HEK293T (cell line): ENCODE measurements around the gene NOL9.

Experiments
- CTCF ChIA-PET: fragments of 350-600 bp; formaldehyde crosslinking; extraction: SDS; loops from one replicate; lab custom pipeline; 2021; ENCODE audit warnings: antibody characterized with exemption, inconsistent platforms; lab: Yijun Ruan, JAX
- POLR2A ChIA-PET: fragments of 350-600 bp; formaldehyde crosslinking; extraction: SDS; loops from one replicate; lab custom pipeline; 2020; ENCODE audit warnings: antibody characterized with exemption, inconsistent platforms; lab: Yijun Ruan, JAX
- DNase-seq: peaks from one replicate; pipeline ENCODE4 v3.0.0; 2012; ENCODE audit warnings: mixed read lengths; ENCODE audit errors: extremely low spot score
- ARNT ChIP-seq: fragments of 450-650 bp; IDR thresholded peaks from 2 replicates; pipeline ENCODE4 v1.6.1; 2017; ENCODE audit warnings: mild to moderate bottlenecking
- BHLHE40 ChIP-seq: fragments of 450-650 bp; IDR thresholded peaks from 2 replicates; pipeline ENCODE4 v1.6.1; 2016; ENCODE audit warnings: mild to moderate bottlenecking, moderate library complexity, borderline replicate concordance
- CTBP1 ChIP-seq: fragments of 450-650 bp; IDR thresholded peaks from 2 replicates; pipeline ENCODE4 v1.6.1; 2016; ENCODE audit warnings: borderline replicate concordance
- ELF4 ChIP-seq: fragments of 450-650 bp; IDR thresholded peaks from 2 replicates; pipeline ENCODE4 v1.6.1; 2017; ENCODE audit warnings: antibody characterized with exemption
- FOXA1 ChIP-seq: fragments of 450-650 bp; IDR thresholded peaks from 2 replicates; pipeline ENCODE4 v1.6.1; 2016; ENCODE audit warnings: mild to moderate bottlenecking
- FOXK2 ChIP-seq: fragments of 450-650 bp; IDR thresholded peaks from 2 replicates; pipeline ENCODE4 v1.6.1; 2016; ENCODE audit warnings: mild to moderate bottlenecking
- FOXM1 ChIP-seq: fragments of 450-650 bp; IDR thresholded peaks from 2 replicates; pipeline ENCODE4 v1.6.1; 2017; ENCODE audit warnings: mild to moderate bottlenecking, borderline replicate concordance
- HDGF ChIP-seq: fragments of 450-650 bp; IDR thresholded peaks from 2 replicates; pipeline ENCODE4 v1.6.1; 2017; ENCODE audit warnings: antibody characterized with exemption, borderline replicate concordance
- L3MBTL2 ChIP-seq: fragments of 450-650 bp; conservative IDR thresholded peaks from 2 replicates; pipeline ENCODE4 v1.6.1; 2016; ENCODE audit warnings: mild to moderate bottlenecking
- LEF1 ChIP-seq: fragments of 450-650 bp; IDR thresholded peaks from 2 replicates; pipeline ENCODE4 v1.6.1; 2017; ENCODE audit warnings: mild to moderate bottlenecking, borderline replicate concordance
- NFRKB ChIP-seq: fragments of 450-650 bp; IDR thresholded peaks from 2 replicates; pipeline ENCODE4 v1.6.1; 2016; ENCODE audit warnings: mild to moderate bottlenecking, moderate library complexity
- SP1 ChIP-seq: fragments of 450-650 bp; IDR thresholded peaks from 2 replicates; pipeline ENCODE4 v1.6.1; 2017
- SUZ12 ChIP-seq: fragments of 450-650 bp; IDR thresholded peaks from 2 replicates; pipeline ENCODE4 v1.6.1; 2016; ENCODE audit warnings: mild to moderate bottlenecking
- TARDBP ChIP-seq: fragments of 450-650 bp; IDR thresholded peaks from 2 replicates; pipeline ENCODE4 v1.6.1; 2016
- ZNF384 ChIP-seq: fragments of 450-650 bp; IDR thresholded peaks from 2 replicates; pipeline ENCODE4 v1.6.1; 2016
- TF ChIP-seq, protein P1 (sequence below): fragments of 450-650 bp; IDR thresholded peaks from 2 replicates; pipeline ENCODE4 v1.6.1; 2016

The NOL9 gene

DNA sequence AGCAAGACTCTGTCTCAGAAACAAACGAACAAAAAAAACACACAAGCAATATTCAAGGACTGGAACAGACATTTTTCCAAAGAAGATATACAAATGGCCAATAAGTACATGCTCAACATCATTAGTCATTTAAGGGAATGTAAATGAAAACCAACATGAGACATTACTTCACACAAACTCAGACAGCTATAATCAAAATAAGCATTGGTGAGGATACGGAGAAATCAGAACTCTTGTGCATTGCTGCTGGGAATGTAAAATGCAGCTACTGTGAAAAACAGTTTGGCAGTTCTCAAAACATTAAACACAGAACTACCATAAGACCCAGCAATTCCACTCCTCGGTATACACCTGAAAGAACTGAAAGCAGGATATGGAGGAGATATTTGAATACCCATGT, 15.4 kb downstream of the NOL9 start:
- POLR2A ChIA-PET, result no interaction called here
- no peak for TF ChIP-seq ELF4
- TF ChIP-seq LEF1, result no peak
- no peak for TF ChIP-seq BHLHE40
- TF ChIP-seq TARDBP, result no peak
- TF ChIP-seq FOXK2, result no peak
- no peak for TF ChIP-seq FOXA1
- no peak for TF ChIP-seq FOXM1
- no peak for TF ChIP-seq SP1
- TF ChIP-seq ARNT, result no peak
- no peak for TF ChIP-seq L3MBTL2
- no peak for TF ChIP-seq NFRKB
- TF ChIP-seq, protein P1, sequence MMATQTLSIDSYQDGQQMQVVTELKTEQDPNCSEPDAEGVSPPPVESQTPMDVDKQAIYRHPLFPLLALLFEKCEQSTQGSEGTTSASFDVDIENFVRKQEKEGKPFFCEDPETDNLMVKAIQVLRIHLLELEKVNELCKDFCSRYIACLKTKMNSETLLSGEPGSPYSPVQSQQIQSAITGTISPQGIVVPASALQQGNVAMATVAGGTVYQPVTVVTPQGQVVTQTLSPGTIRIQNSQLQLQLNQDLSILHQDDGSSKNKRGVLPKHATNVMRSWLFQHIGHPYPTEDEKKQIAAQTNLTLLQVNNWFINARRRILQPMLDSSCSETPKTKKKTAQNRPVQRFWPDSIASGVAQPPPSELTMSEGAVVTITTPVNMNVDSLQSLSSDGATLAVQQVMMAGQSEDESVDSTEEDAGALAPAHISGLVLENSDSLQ, result no peak
- no peak for TF ChIP-seq SUZ12
- TF ChIP-seq ZNF384, result no peak
- no peak for TF ChIP-seq CTBP1
- no peak for TF ChIP-seq HDGF
- CTCF ChIA-PET, result no interaction called here
- DNase-seq, result no peak

DNA sequence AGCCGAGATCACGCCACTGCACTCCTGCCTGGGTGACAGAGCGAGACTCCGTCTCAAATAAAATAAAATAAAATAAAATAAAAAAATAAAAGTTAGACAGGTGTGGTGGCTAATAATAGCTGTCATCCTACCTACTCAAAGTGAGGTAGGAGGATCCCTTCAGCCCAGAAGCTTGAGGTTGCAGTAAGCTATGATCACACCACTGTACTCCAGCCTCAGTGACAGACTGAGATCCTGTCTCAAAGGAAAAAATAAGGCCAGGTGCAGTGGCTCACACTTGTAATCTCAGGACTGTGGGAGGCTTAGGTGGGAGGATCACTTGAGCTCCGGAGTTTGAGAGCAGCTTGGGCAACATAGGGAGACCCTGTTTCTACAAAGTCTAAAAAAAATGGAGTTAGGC, 18.0 kb downstream of the NOL9 start:
- CTCF ChIA-PET, result interaction anchor here (1.4 kb wide), 1 partner anchor 12 kb away, joined by 3 read pairs; no protein-coding TSS in a partner anchor

DNA sequence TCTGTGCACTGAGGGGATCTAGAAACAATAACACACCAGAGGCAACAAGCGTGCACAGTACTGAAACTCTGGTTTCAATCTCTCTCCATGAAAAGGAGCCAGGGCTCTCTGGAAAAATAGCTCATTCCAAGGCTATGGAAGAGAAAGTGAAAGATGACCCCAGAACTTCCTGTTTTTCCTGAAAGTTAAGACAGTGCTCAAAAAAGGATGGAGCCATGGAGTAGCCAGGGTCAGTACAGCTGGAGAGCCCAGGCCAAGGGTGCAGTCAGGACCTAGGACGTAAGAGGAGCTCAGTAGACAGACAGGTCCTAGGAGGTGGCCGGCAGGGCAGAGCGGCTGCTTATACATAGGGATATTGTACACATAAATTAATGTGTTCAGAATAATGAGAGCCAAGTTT, 19.1 kb downstream of the NOL9 start:
- DNase-seq, result no peak
- ChIA-PET POLR2A (no interaction called here), CTCF (no interaction called here)
- TF ChIP-seq HDGF, result no peak
- TF ChIP-seq FOXK2, result no peak
- no peak for TF ChIP-seq SP1
- no peak for TF ChIP-seq ZNF384
- TF ChIP-seq SUZ12, result no peak
- no peak for TF ChIP-seq ARNT
- TF ChIP-seq ELF4, result no peak
- TF ChIP-seq, protein P1, result no peak
- no peak for TF ChIP-seq FOXM1
- no peak for TF ChIP-seq NFRKB
- no peak for TF ChIP-seq BHLHE40
- TF ChIP-seq CTBP1, result no peak
- TF ChIP-seq TARDBP, result no peak
- no peak for TF ChIP-seq L3MBTL2
- TF ChIP-seq LEF1, result no peak
- no peak for TF ChIP-seq FOXA1

More for the DNA sequence above, 18.0 kb downstream of the NOL9 start:
- no peak for DNase-seq
- TF ChIP-seq HDGF (no peak), CTBP1 (no peak), L3MBTL2 (no peak), TARDBP (no peak), ELF4 (no peak), SP1 (no peak)
- TF ChIP-seq, protein P1, result no peak
- POLR2A ChIA-PET, result no interaction called here

DNA sequence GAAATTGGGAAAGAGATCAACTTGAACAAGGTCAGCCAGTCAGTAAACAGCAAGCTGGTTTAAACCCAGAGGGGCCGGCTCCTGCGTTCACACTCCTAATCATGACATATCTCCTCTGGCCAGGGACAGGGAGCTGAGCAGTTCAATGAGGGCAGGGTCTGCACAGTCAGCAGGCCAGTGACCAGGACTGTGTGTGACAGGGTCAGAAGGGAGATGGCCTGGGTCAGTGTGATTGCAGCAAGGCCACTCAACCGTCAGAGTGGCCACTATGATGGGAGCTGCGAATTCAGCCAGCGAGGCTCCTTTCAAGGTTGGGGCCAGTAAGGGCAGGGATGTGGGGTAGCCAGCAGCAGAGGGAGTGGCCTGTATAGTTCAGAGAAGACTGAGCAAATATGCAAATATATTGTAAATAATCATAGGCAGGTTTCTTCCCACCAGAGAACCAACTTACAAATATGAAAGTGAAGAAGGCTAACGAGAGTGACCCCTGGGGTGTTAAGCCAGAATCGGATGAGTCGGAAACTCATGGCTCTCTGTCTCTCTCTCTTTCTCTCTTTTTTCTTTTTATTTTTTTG, 20.0 kb downstream of the NOL9 start:
- ChIA-PET POLR2A (no interaction called here), CTCF (no interaction called here)
- TF ChIP-seq ZNF384 (no peak), FOXK2 (no peak), BHLHE40 (no peak), NFRKB (no peak), ARNT (no peak), SUZ12 (no peak), SP1 (no peak)
- TF ChIP-seq, protein P1, result no peak
- DNase-seq, result no peak

DNA sequence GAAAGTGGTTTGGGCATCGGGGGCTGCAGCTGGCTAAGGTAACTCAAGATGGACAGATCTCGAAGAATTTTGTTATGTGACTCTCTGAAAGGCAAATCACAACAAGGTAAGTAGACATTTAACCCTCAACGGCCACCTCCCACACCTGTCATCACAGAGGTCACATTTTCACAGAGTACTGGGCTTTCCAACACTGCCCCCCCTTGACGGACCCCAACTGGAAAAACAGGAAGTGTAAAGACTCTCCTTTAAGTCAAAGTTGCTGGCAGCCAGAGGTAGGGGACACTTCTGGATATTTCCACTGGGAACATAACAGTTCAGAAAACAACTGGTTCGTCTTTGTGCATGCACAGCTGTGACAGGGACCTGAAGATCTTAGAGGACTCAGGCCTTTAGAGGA, 22.3 kb downstream of the NOL9 start:
- ChIA-PET POLR2A (no interaction called here), CTCF (no interaction called here)
- no peak for TF ChIP-seq BHLHE40
- DNase-seq, result no peak

DNA sequence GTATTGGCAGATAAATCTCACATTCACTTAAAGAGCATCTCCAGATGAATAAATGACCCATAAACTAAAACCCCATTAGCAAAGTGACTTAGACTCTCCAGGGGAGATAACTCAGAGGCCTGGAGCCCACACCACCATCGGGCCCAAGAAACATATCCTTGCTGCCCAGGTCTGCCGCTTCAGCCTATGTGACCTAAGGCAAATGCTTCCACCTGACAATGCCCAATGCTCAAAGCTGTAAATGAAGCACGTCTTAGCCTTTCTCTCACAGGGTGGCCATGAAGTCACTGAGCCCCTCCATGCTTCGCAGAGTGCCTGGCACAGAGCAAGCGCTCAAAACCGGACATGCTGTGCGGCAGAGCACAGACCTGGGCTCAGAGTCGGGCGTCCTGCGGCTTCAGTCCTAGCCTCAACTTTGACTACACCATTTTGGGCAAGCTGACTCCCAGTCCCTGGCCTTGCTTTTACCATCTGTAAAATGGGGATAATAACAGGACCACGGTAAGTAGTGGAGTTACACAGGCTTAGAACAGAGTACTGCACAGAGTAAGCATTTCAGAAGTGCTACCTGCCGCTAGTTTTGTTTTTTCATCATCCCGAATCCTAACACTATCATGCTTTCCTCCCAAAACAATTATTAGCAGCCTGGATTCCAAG, 23.7 kb downstream of the NOL9 start:
- ChIA-PET POLR2A (no interaction called here), CTCF (no interaction called here)
- no peak for TF ChIP-seq BHLHE40
- TF ChIP-seq FOXA1, result no peak
- no peak for TF ChIP-seq TARDBP
- TF ChIP-seq CTBP1, result no peak
- no peak for TF ChIP-seq FOXK2
- TF ChIP-seq ZNF384, result no peak
- no peak for TF ChIP-seq FOXM1
- TF ChIP-seq LEF1, result no peak
- no peak for TF ChIP-seq SUZ12
- no peak for TF ChIP-seq L3MBTL2
- TF ChIP-seq HDGF, result no peak
- no peak for TF ChIP-seq ELF4
- no peak for DNase-seq
